Measurements from ENCODE around the gene CDK5RAP3. TPM values are rescaled to one million over a fixed set of nuclear protein-coding genes. Genes with fewer than 3 reads are reported as not detected.
A peak's percentile ranks its signal among the peaks of the same experiment; 100 is the strongest.

CDK5RAP3 gene
- total and polyA plus RNA-seq, 2 of the 13 experiments (the other 11 are each of a cell fraction or from before 2014, with no cell fraction given) = 128 to 154 TPM

- TF ChIP-seq, protein P1, sequence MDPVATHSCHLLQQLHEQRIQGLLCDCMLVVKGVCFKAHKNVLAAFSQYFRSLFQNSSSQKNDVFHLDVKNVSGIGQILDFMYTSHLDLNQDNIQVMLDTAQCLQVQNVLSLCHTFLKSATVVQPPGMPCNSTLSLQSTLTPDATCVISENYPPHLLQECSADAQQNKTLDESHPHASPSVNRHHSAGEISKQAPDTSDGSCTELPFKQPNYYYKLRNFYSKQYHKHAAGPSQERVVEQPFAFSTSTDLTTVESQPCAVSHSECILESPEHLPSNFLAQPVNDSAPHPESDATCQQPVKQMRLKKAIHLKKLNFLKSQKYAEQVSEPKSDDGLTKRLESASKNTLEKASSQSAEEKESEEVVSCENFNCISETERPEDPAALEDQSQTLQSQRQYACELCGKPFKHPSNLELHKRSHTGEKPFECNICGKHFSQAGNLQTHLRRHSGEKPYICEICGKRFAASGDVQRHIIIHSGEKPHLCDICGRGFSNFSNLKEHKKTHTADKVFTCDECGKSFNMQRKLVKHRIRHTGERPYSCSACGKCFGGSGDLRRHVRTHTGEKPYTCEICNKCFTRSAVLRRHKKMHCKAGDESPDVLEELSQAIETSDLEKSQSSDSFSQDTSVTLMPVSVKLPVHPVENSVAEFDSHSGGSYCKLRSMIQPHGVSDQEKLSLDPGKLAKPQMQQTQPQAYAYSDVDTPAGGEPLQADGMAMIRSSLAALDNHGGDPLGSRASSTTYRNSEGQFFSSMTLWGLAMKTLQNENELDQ (CRISPR knock-in tag; IDR thresholded peaks at IDR 0.05; ENCODE audit: borderline replicate concordance) = peak; percentile 51; the same call in 1 of the 2 replicates
- TF ChIP-seq ZKSCAN5 (CRISPR knock-in tag; IDR thresholded peaks at IDR 0.05) (peak; percentile 86), RAD51 (IDR thresholded peaks at IDR 0.05; ENCODE audit: borderline replicate concordance) (no peak), RBM39 (IDR thresholded peaks at IDR 0.05; ENCODE audit: low read depth, low read length, poor library complexity, severe bottlenecking) (no peak), SIX1 (CRISPR knock-in tag; IDR thresholded peaks at IDR 0.05; ENCODE audit: borderline replicate concordance) (peak; percentile 15; the same call in 1 of the 2 replicates), AHR (CRISPR knock-in tag; IDR thresholded peaks at IDR 0.05) (peak; percentile 98), NFE2L2 (IDR thresholded peaks at IDR 0.05; ENCODE audit: low read length) (0 out of 2 replicates have a peak, but pooled peaks have one; percentile 2), ZGPAT (CRISPR knock-in tag; IDR thresholded peaks at IDR 0.05) (peak; percentile 94; the same call in 1 of the 2 replicates), NR2C2 (CRISPR knock-in tag; IDR thresholded peaks at IDR 0.05; ENCODE audit: borderline replicate concordance) (peak; percentile 66; the same call in 1 of the 2 replicates), ZMYM4 (CRISPR knock-in tag; IDR thresholded peaks at IDR 0.05) (peak; percentile 97), PRPF4 (IDR thresholded peaks at IDR 0.05; ENCODE audit: low read depth, low read length, poor library complexity, severe bottlenecking) (no peak), ESRRA (CRISPR knock-in tag; IDR thresholded peaks at IDR 0.05; ENCODE audit: low read depth) (peak; percentile 43; the same call in 1 of the 2 replicates), NFYC (CRISPR knock-in tag; IDR thresholded peaks at IDR 0.05) (peak; percentile 97), ZC3H13 (CRISPR knock-in tag; IDR thresholded peaks at IDR 0.05) (peak; percentile 97), IRF9 (CRISPR knock-in tag; IDR thresholded peaks at IDR 0.05; ENCODE audit: borderline replicate concordance) (peak; percentile 92; the same call in 1 of the 2 replicates), NFIB (CRISPR knock-in tag; IDR thresholded peaks at IDR 0.05; ENCODE audit: borderline replicate concordance) (no peak; the same call in 1 of the 2 replicates), MTF1 (CRISPR knock-in tag; IDR thresholded peaks at IDR 0.05) (no peak), NR2F1 (CRISPR knock-in tag; IDR thresholded peaks at IDR 0.05) (no peak), GZF1 (CRISPR knock-in tag; IDR thresholded peaks at IDR 0.05) (peak; percentile 79), KLF13 (CRISPR knock-in tag; IDR thresholded peaks at IDR 0.05) (peak; percentile 96)
- TF ChIP-seq, protein P2, sequence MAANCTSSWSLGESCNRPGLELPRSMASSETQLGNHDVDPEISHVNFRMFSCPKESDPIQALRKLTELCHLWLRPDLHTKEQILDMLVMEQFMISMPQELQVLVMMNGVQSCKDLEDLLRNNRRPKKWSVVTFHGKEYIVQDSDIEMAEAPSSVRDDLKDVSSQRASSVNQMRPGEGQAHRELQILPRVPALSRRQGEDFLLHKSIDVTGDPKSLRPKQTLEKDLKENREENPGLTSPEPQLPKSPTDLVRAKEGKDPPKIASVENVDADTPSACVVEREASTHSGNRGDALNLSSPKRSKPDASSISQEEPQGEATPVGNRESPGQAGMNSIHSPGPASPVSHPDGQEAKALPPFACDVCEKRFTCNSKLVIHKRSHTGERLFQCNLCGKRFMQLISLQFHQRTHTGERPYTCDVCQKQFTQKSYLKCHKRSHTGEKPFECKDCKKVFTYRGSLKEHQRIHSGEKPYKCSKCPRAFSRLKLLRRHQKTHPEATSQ (CRISPR knock-in tag; IDR thresholded peaks at IDR 0.05; ENCODE audit: borderline replicate concordance) = peak; percentile 92
- TF ChIP-seq, protein P3, sequence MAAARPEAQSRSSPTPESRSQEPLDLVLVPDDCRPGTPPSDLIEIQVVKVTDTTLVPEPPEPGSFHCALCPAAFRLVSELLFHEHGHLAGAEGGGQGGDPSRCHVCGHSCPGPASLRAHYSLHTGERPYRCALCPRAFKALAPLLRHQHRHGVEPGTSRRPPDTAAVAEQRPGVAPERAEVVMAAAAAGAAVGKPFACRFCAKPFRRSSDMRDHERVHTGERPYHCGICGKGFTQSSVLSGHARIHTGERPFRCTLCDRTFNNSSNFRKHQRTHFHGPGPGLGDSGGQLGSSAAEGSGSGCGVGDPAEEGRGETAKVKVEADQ (CRISPR knock-in tag; IDR thresholded peaks at IDR 0.05; ENCODE audit: borderline replicate concordance) = peak; percentile 78; the same call in 1 of the 2 replicates
These were observed at the start of gene CDK5RAP3 (continued) for GRCh38 chr17:47970725-47971499.
